Measurements from ENCODE around the gene NARS2.

The NARS2 gene

DNA sequence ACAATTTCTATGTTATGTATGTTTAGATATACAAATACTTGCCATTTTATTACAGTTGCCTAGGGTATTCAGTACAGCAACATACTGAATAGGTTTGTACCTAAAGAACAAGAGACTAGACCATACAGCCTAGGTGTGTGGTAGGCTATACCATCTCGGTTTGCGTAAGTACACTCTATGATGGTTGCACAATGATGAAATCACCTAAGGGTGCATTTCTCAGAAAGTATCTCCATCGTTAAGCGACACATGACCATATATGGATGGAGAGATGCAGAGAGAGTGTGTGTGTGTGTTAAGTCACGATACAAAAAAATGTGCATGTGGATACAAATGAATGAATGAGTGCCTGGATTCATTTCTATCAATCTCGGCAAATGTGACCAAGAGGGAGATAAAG, 37.7 kb downstream of the NARS2 start:
- no peak for DNase-seq (ENCODE audit: low read depth, low spot score)

GRCh38 chr11:78535920-78536319, 38.7 kb downstream of the NARS2 start:
- H3K27me3 ChIP-seq (ENCODE audit: insufficient read depth, insufficient read length): no peaks in the 10 kb centered on the region
- DNase-seq (ENCODE audit: low read depth, low spot score): no peak
- TF ChIP-seq ZNF274 (IDR thresholded peaks at IDR 0.05; ENCODE audit: low read depth, low read length) (no peak), YY1 (IDR thresholded peaks at IDR 0.05; ENCODE audit: insufficient read depth, insufficient read length) (no peak)
- no peaks in the 10 kb centered on the region for H3K4me1 ChIP-seq (ENCODE audit: insufficient read depth, insufficient read length)
- H3K9me3 ChIP-seq (ENCODE audit: insufficient read depth, low read length): no peaks in the 10 kb centered on the region
- no peak overlapping the region for H3K4me3 ChIP-seq (ENCODE audit: insufficient read length, low read depth)
- peaks cover 20% of the 10 kb centered on the region for H3K36me3 ChIP-seq (ENCODE audit: insufficient read depth, insufficient read length, low read length)
- no peak overlapping the region for H3K9ac ChIP-seq (ENCODE audit: insufficient read length, low read depth)

More for the DNA sequence above, 37.7 kb downstream of the NARS2 start:
- H3K9ac ChIP-seq (ENCODE audit: insufficient read length, low read depth): no peak overlapping the region
- H3K27me3 ChIP-seq (ENCODE audit: insufficient read depth, insufficient read length): no peaks in the 10 kb centered on the region
- no peak overlapping the region for H3K4me3 ChIP-seq (ENCODE audit: insufficient read length, low read depth)
- no peaks in the 10 kb centered on the region for H3K9me3 ChIP-seq (ENCODE audit: insufficient read depth, low read length)
- no peaks in the 10 kb centered on the region for H3K4me1 ChIP-seq (ENCODE audit: insufficient read depth, insufficient read length)
- no peak for TF ChIP-seq YY1 (IDR thresholded peaks at IDR 0.05; ENCODE audit: insufficient read depth, insufficient read length)
- no peak for TF ChIP-seq SUZ12 (IDR thresholded peaks at IDR 0.05; ENCODE audit: extremely low read depth, insufficient read depth, insufficient read length)
- no peak for TF ChIP-seq ZNF274 (IDR thresholded peaks at IDR 0.05; ENCODE audit: low read depth, low read length)
- peaks cover 25% of the 10 kb centered on the region for H3K36me3 ChIP-seq (ENCODE audit: insufficient read depth, insufficient read length, low read length)

DNA sequence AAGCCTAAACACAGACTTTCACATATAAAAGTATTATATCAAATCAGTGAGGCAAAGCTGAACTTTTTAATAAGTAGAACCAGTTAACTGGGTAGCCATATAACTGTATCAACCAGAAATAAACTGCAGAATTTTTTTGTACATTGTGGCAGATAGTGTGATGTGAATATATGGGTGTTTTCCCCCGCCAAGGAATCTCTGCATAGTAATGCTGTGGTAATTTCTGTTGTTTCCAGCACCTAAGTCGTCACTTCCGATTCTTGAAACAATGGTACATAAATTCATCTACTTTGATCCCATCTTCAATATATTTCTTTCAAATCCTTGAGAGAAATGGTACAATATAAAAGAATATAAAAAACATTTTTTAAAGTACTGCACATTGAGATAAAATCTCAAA, 39.6 kb downstream of the NARS2 start:
- no peaks in the 10 kb centered on the region for H3K4me1 ChIP-seq (ENCODE audit: insufficient read depth, insufficient read length)
- DNase-seq (ENCODE audit: low read depth, low spot score): no peak
- H3K27me3 ChIP-seq (ENCODE audit: insufficient read depth, insufficient read length): no peaks in the 10 kb centered on the region
- no peak for TF ChIP-seq YY1 (IDR thresholded peaks at IDR 0.05; ENCODE audit: insufficient read depth, insufficient read length)
- no peak for TF ChIP-seq ZNF274 (IDR thresholded peaks at IDR 0.05; ENCODE audit: low read depth, low read length)
- TF ChIP-seq SUZ12 (IDR thresholded peaks at IDR 0.05; ENCODE audit: extremely low read depth, insufficient read depth, insufficient read length): no peak
- peaks cover 19% of the 10 kb centered on the region for H3K36me3 ChIP-seq (ENCODE audit: insufficient read depth, insufficient read length, low read length)
- no peak overlapping the region for H3K9ac ChIP-seq (ENCODE audit: insufficient read length, low read depth)
- H3K4me3 ChIP-seq (ENCODE audit: insufficient read length, low read depth): no peak overlapping the region
- no peaks in the 10 kb centered on the region for H3K9me3 ChIP-seq (ENCODE audit: insufficient read depth, low read length)

DNA sequence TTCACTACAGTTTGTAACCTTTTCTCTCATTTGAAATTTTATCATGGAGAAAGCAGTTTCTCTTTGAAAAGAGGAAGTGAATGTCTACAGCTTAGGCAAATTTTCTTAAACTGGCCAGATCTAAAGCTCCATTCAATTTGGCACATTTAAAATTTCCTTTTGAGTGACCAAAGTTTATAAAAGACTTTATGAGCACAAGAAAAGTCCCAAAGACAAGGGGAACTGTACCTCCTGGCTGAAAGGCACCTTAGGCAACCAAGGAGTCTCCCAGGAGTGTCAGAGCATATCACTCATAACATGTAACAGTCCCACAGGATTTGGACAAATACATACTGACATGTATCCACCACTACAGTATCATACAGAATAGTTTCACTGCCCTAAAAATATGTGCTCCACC, 41.3 kb downstream of the NARS2 start:
- Histone ChIP-seq H3K27me3 (ENCODE audit: insufficient read depth, insufficient read length) (no peaks in the 10 kb centered on the region), H3K9me3 (ENCODE audit: insufficient read depth, low read length) (no peaks in the 10 kb centered on the region), H3K36me3 (ENCODE audit: insufficient read depth, insufficient read length, low read length) (peaks cover 19% of the 10 kb centered on the region), H3K9ac (ENCODE audit: insufficient read length, low read depth) (no peak overlapping the region), H3K4me1 (ENCODE audit: insufficient read depth, insufficient read length) (no peaks in the 10 kb centered on the region), H3K4me3 (ENCODE audit: insufficient read length, low read depth) (no peak overlapping the region)
- DNase-seq (ENCODE audit: low read depth, low spot score): no peak
- TF ChIP-seq SUZ12 (IDR thresholded peaks at IDR 0.05; ENCODE audit: extremely low read depth, insufficient read depth, insufficient read length): no peak
- TF ChIP-seq ZNF274 (IDR thresholded peaks at IDR 0.05; ENCODE audit: low read depth, low read length): no peak
- TF ChIP-seq YY1 (IDR thresholded peaks at IDR 0.05; ENCODE audit: insufficient read depth, insufficient read length): no peak

- no peak overlapping the region for H3K9ac ChIP-seq (ENCODE audit: insufficient read length, low read depth)
Observed at GRCh38 chr11:78532991-78533390, 41.7 kb downstream of the NARS2 start.

DNA sequence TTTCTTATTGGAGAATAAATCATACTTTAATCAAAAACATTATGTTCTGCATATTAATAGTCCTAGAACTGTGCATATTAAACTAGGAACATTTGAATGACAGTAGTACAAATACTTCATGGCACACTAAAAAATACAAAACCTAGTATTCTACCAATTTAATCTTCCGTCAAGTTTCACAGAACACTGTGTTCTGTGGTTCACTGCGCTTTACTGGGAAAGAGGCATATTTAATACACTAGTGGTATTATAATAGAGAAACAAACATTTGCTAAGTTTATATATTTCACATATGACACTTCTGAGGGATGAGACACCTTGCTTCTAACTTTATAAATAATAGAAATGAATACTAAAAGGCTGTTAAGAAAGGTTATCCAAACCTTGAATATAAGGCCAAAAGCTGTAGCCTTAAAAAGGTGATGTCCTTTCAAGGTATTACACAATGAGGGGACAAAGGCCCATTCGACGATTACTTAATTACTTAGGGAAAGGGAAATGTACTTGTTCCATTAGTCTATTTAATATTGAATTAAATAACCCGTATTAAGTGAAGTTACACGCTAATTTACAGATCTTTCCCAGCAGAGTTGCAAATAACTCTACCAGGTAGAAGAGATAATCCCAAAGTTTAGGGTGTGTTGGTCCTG, 48.0 kb downstream of the NARS2 start:
- no peak for DNase-seq (ENCODE audit: low read depth, low spot score)
- Histone ChIP-seq H3K4me1 (ENCODE audit: insufficient read depth, insufficient read length) (no peaks in the 10 kb centered on the region), H3K9ac (ENCODE audit: insufficient read length, low read depth) (no peak overlapping the region), H3K9me3 (ENCODE audit: insufficient read depth, low read length) (no peaks in the 10 kb centered on the region), H3K4me3 (ENCODE audit: insufficient read length, low read depth) (no peak overlapping the region), H3K36me3 (ENCODE audit: insufficient read depth, insufficient read length, low read length) (peaks cover 12% of the 10 kb centered on the region), H3K27me3 (ENCODE audit: insufficient read depth, insufficient read length) (no peaks in the 10 kb centered on the region)
- TF ChIP-seq ZNF274 (IDR thresholded peaks at IDR 0.05; ENCODE audit: low read depth, low read length): no peak
- TF ChIP-seq SUZ12 (IDR thresholded peaks at IDR 0.05; ENCODE audit: extremely low read depth, insufficient read depth, insufficient read length): no peak
- no peak for TF ChIP-seq YY1 (IDR thresholded peaks at IDR 0.05; ENCODE audit: insufficient read depth, insufficient read length)

More at GRCh38 chr11:78532991-78533390, 41.7 kb downstream of the NARS2 start:
- TF ChIP-seq SUZ12 (IDR thresholded peaks at IDR 0.05; ENCODE audit: extremely low read depth, insufficient read depth, insufficient read length) (no peak), ZNF274 (IDR thresholded peaks at IDR 0.05; ENCODE audit: low read depth, low read length) (no peak), YY1 (IDR thresholded peaks at IDR 0.05; ENCODE audit: insufficient read depth, insufficient read length) (no peak)
- DNase-seq (ENCODE audit: low read depth, low spot score): no peak
- no peaks in the 10 kb centered on the region for H3K4me1 ChIP-seq (ENCODE audit: insufficient read depth, insufficient read length)
- peaks cover 18% of the 10 kb centered on the region for H3K36me3 ChIP-seq (ENCODE audit: insufficient read depth, insufficient read length, low read length)
- no peaks in the 10 kb centered on the region for H3K27me3 ChIP-seq (ENCODE audit: insufficient read depth, insufficient read length)
- no peaks in the 10 kb centered on the region for H3K9me3 ChIP-seq (ENCODE audit: insufficient read depth, low read length)
- H3K4me3 ChIP-seq (ENCODE audit: insufficient read length, low read depth): no peak overlapping the region

GRCh38 chr11:78525720-78526119, 48.9 kb downstream of the NARS2 start:
- Histone ChIP-seq H3K9ac (ENCODE audit: insufficient read length, low read depth) (no peak overlapping the region), H3K27me3 (ENCODE audit: insufficient read depth, insufficient read length) (no peaks in the 10 kb centered on the region), H3K36me3 (ENCODE audit: insufficient read depth, insufficient read length, low read length) (peaks cover 12% of the 10 kb centered on the region), H3K4me3 (ENCODE audit: insufficient read length, low read depth) (no peak overlapping the region), H3K4me1 (ENCODE audit: insufficient read depth, insufficient read length) (no peaks in the 10 kb centered on the region), H3K9me3 (ENCODE audit: insufficient read depth, low read length) (no peaks in the 10 kb centered on the region)
- DNase-seq (ENCODE audit: low read depth, low spot score): no peak
- TF ChIP-seq SUZ12 (IDR thresholded peaks at IDR 0.05; ENCODE audit: extremely low read depth, insufficient read depth, insufficient read length) (no peak), ZNF274 (IDR thresholded peaks at IDR 0.05; ENCODE audit: low read depth, low read length) (no peak), YY1 (IDR thresholded peaks at IDR 0.05; ENCODE audit: insufficient read depth, insufficient read length) (no peak)

Data from NT2/D1 (cell line).